Neuronal stem cell (in vitro differentiated cells): ENCODE data around the gene BCL6B.

Experiments
- DNase-seq: peaks from one replicate; pipeline ENCODE4 v3.0.0-alpha.2; 2013; ENCODE audit warnings: low spot score
- H2AFZ ChIP-seq: one replicate; pipeline ENCODE4 v1.6.1; 2013; ENCODE audit warnings: mild to moderate bottlenecking, low read length, inconsistent platforms
- H2AK5ac ChIP-seq: 2 replicates; pipeline ENCODE4 v1.6.1; 2013; ENCODE audit warnings: low read depth, mild to moderate bottlenecking, inconsistent platforms, low read length, moderate library complexity, mixed read lengths
- H2BK120ac ChIP-seq: 2 replicates; pipeline ENCODE4 v1.6.1; 2013; ENCODE audit warnings: low read depth, mild to moderate bottlenecking, inconsistent platforms, low read length, moderate library complexity, mixed read lengths
- H2BK12ac ChIP-seq: one replicate; pipeline ENCODE4 v1.6.1; 2013; ENCODE audit warnings: low read length, inconsistent platforms
- H2BK15ac ChIP-seq: 2 replicates; pipeline ENCODE4 v1.6.1; 2013; ENCODE audit warnings: mild to moderate bottlenecking, low read length, inconsistent platforms, mixed read lengths
- H2BK5ac ChIP-seq: one replicate; pipeline ENCODE4 v1.6.1; 2013; ENCODE audit warnings: inconsistent platforms, mild to moderate bottlenecking, low read length, moderate library complexity
- H3K14ac ChIP-seq: one replicate; pipeline ENCODE4 v1.6.1; 2013; ENCODE audit warnings: low read length, inconsistent platforms
- H3K18ac ChIP-seq: 2 replicates; pipeline ENCODE4 v1.6.1; 2013; ENCODE audit warnings: low read length, inconsistent platforms
- H3K23ac ChIP-seq: 2 replicates; pipeline ENCODE4 v1.6.1; 2013; ENCODE audit warnings: low read depth, mild to moderate bottlenecking, mixed read lengths, low read length, inconsistent platforms; ENCODE audit not compliant: poor library complexity
- H3K27ac ChIP-seq: replicated peaks from 3 replicates; pipeline ENCODE4 v1.5.1; 2013; ENCODE audit warnings: low read length, inconsistent platforms
- H3K27me3 ChIP-seq, 3 experiments: 2 replicates each; pipeline ENCODE4 v1.6.1; 2013; ENCODE audit warnings: low read length in 3 of 3, mild to moderate bottlenecking in 2 of 3, inconsistent platforms in 1 of 3, low read depth in 1 of 3, mixed read lengths in 1 of 3, moderate library complexity in 1 of 3; ENCODE audit not compliant: control insufficient read depth in 3 of 3, insufficient read depth in 3 of 3
- H3K36me3 ChIP-seq, 2 donors: replicated peaks in 1 of 2; 2 replicates each; pipeline ENCODE4 v1.6.1; 2013; ENCODE audit warnings: low read length in 2 of 2; ENCODE audit not compliant: control insufficient read depth in 2 of 2, insufficient read depth in 2 of 2
- H3K4ac ChIP-seq: 2 replicates; pipeline ENCODE4 v1.6.1; 2013; ENCODE audit warnings: inconsistent platforms, mild to moderate bottlenecking, low read length, moderate library complexity
- H3K4me1 ChIP-seq, 2 donors: 1 replicate in 1 of 2; 2 replicates in 1 of 2; pipeline ENCODE4 v1.6.1; 2013; ENCODE audit warnings: low read length in 2 of 2, low read depth in 1 of 2; ENCODE audit not compliant: control insufficient read depth in 2 of 2, insufficient read depth in 1 of 2
- H3K4me2 ChIP-seq: one replicate; pipeline ENCODE4 v1.6.1; 2013; ENCODE audit warnings: mild to moderate bottlenecking, low read length, inconsistent platforms; ENCODE audit not compliant: insufficient read depth, poor library complexity, severe bottlenecking
- H3K4me3 ChIP-seq, 2 donors: 2 replicates each; pipeline ENCODE4 v1.5.1; 2013; ENCODE audit warnings: low read length in 2 of 2, mild to moderate bottlenecking in 2 of 2, inconsistent platforms in 1 of 2, moderate library complexity in 1 of 2
- H3K79me1 ChIP-seq: one replicate; pipeline ENCODE4 v1.6.1; 2013; ENCODE audit warnings: low read depth, mild to moderate bottlenecking, inconsistent platforms, low read length, moderate library complexity
- H3K9ac ChIP-seq: one replicate; pipeline ENCODE4 v1.6.1; 2013; ENCODE audit warnings: mild to moderate bottlenecking, low read depth, low read length, inconsistent platforms; ENCODE audit not compliant: poor library complexity
- H3K9me3 ChIP-seq, 2 donors: replicated peaks in 1 of 2; 2 replicates each; pipeline versions ENCODE3 to v1.6.1; 2013; ENCODE audit warnings: low read length in 2 of 2, mild to moderate bottlenecking in 2 of 2, inconsistent platforms in 1 of 2, low read depth in 1 of 2, mixed read lengths in 1 of 2, moderate library complexity in 1 of 2; ENCODE audit not compliant: control insufficient read depth in 2 of 2, insufficient read depth in 1 of 2
- H4K8ac ChIP-seq: one replicate; pipeline ENCODE4 v1.6.1; 2013; ENCODE audit warnings: low read depth, mild to moderate bottlenecking, inconsistent platforms, low read length, moderate library complexity
- H4K91ac ChIP-seq: one replicate; pipeline ENCODE4 v1.6.1; 2013; ENCODE audit warnings: low read length, low read depth, mild to moderate bottlenecking, inconsistent platforms; ENCODE audit not compliant: poor library complexity
- WGBS, 2 donors: extraction: QIAGEN DNeasy Blood & Tissue Kit; methylation state at CpG; one replicate each; pipeline ENCODE4 v1.1.7; 2013; ENCODE audit warnings: missing lambda C conversion rate in 2 of 2, mixed read lengths in 1 of 2; ENCODE audit not compliant: insufficient read length in 2 of 2, insufficient replicate concordance in 1 of 2; ENCODE audit errors: extremely low coverage in 2 of 2; 5-methylcytosine and 5-hydroxymethylcytosine counted together

The BCL6B gene

DNA sequence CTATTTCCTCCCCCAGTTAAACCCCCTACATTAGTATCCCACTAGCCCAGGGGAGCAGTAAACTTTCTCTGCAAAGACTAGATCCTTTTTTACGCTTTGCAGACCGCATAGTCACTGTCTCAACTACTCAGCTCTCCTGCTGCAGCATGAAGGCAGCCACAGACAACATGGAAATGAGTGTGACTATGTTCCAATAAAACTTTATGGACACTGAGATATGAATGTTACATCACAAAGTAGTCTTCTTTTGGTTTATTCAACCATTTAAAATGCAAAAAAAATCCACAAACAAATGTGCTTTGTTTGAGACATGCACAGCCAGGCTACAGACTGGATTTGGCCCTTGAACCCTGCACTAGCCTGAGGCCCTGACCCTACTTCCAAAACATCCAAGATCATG lies 12.3 kb upstream of the BCL6B start:
- no peak overlapping the region for H3K4ac ChIP-seq
- H2BK15ac ChIP-seq, result no peak overlapping the region
- no peak overlapping the region for H3K23ac ChIP-seq
- no CpG with 5 or more reads among the region's 2 CpGs for WGBS, 2 donors
- H3K14ac ChIP-seq, result no peak overlapping the region
- no peak overlapping the region for H2AFZ ChIP-seq
- DNase-seq, result no peak
- H3K27ac ChIP-seq, result no peak overlapping the region
- H3K4me2 ChIP-seq, result no peak overlapping the region
- no peak overlapping the region for H3K9ac ChIP-seq
- H2BK12ac ChIP-seq, result no peak overlapping the region
- no peaks in the 10 kb centered on the region for H3K27me3 ChIP-seq
- H3K9me3 ChIP-seq, result peaks cover 0 to 2% of the 10 kb centered on the region in 2 donors
- H3K79me1 ChIP-seq, result peaks cover 15% of the 10 kb centered on the region
- H2BK5ac ChIP-seq, result no peak overlapping the region
- no peak overlapping the region for H4K91ac ChIP-seq
- H3K4me3 ChIP-seq, result no peak overlapping the region
- H2AK5ac ChIP-seq, result no peak overlapping the region
- no peak overlapping the region for H4K8ac ChIP-seq
- peaks cover 15 to 19% of the 10 kb centered on the region in 2 donors for H3K4me1 ChIP-seq
- H2BK120ac ChIP-seq, result no peak overlapping the region
- no peak overlapping the region for H3K18ac ChIP-seq
- peaks cover 4 to 5% of the 10 kb centered on the region in 2 donors for H3K36me3 ChIP-seq

GRCh38 chr17:7011415-7011814 lies 11.4 kb upstream of the BCL6B start:
- no peak overlapping the region for H2BK12ac ChIP-seq
- DNase-seq, result no peak

GRCh38 chr17:7011942-7012254 lies 11.0 kb upstream of the BCL6B start:
- Histone ChIP-seq H2BK15ac (no peak overlapping the region), H3K4ac (no peak overlapping the region), H3K9me3 (peaks cover 0 to 2% of the 10 kb centered on the region in 2 donors), H2BK12ac (no peak overlapping the region), H4K91ac (no peak overlapping the region), H3K9ac (no peak overlapping the region), H3K27me3 (no peaks in the 10 kb centered on the region), H3K79me1 (peaks cover 15% of the 10 kb centered on the region), H3K4me1 (peaks cover 17 to 28% of the 10 kb centered on the region in 2 donors), H2AK5ac (no peak overlapping the region), H2BK120ac (no peak overlapping the region), H3K4me3 (peak overlapping the region; percentile 71 to 97), H3K18ac (no peak overlapping the region), H3K14ac (no peak overlapping the region), H3K23ac (no peak overlapping the region), H4K8ac (no peak overlapping the region), H2AFZ (peak overlapping the region; percentile 95), H3K4me2 (peak overlapping the region; percentile 80), H2BK5ac (no peak overlapping the region), H3K36me3 (peaks cover 7 to 12% of the 10 kb centered on the region in 2 donors), H3K27ac (no peak overlapping the region)
- no CpG with 5 or more reads among the region's 6 CpGs for WGBS, 2 donors
- no peak for DNase-seq

More at GRCh38 chr17:7011415-7011814, 11.4 kb upstream of the BCL6B start:
- H2BK5ac ChIP-seq, result no peak overlapping the region
- H3K27ac ChIP-seq, result no peak overlapping the region
- no peak overlapping the region for H2BK120ac ChIP-seq
- H3K4ac ChIP-seq, result no peak overlapping the region
- H2BK15ac ChIP-seq, result no peak overlapping the region
- H3K4me1 ChIP-seq, result peaks cover 17 to 23% of the 10 kb centered on the region in 2 donors
- H3K27me3 ChIP-seq, result no peaks in the 10 kb centered on the region
- peak overlapping the region in 1 of 2 donors; percentile 71 for H3K4me3 ChIP-seq
- peaks cover 5 to 9% of the 10 kb centered on the region in 2 donors for H3K36me3 ChIP-seq
- H4K8ac ChIP-seq, result no peak overlapping the region
- H3K23ac ChIP-seq, result no peak overlapping the region
- H3K4me2 ChIP-seq, result no peak overlapping the region
- peaks cover 0 to 2% of the 10 kb centered on the region in 2 donors for H3K9me3 ChIP-seq
- no CpG with 5 or more reads among the region's 14 CpGs for WGBS, 2 donors
- no peak overlapping the region for H2AK5ac ChIP-seq
- no peak overlapping the region for H3K14ac ChIP-seq
- no peak overlapping the region for H4K91ac ChIP-seq
- no peak overlapping the region for H3K18ac ChIP-seq
- H3K79me1 ChIP-seq, result peaks cover 15% of the 10 kb centered on the region
- H3K9ac ChIP-seq, result no peak overlapping the region
- no peak overlapping the region for H2AFZ ChIP-seq

GRCh38 chr17:7014261-7014994 lies 8.4 kb upstream of the BCL6B start:
- no peaks in the 10 kb centered on the region for H3K27me3 ChIP-seq
- peaks cover 0 to 2% of the 10 kb centered on the region in 2 donors for H3K9me3 ChIP-seq
- peaks cover 14% of the 10 kb centered on the region for H3K79me1 ChIP-seq
- peak overlapping the region; percentile 88 for H2AFZ ChIP-seq
- H3K4ac ChIP-seq, result peak overlapping the region; percentile 15
- peak; percentile 93 for DNase-seq
- peak overlapping the region; percentile 94 for H3K4me2 ChIP-seq
- H3K9ac ChIP-seq, result peak overlapping the region; percentile 95
- no CpG with 5 or more reads among the region's 75 CpGs for WGBS, 2 donors
- H2BK12ac ChIP-seq, result no peak overlapping the region
- peaks cover 17 to 32% of the 10 kb centered on the region in 2 donors for H3K4me1 ChIP-seq
- no peak overlapping the region for H3K14ac ChIP-seq
- peak overlapping the region; percentile 86 for H2AK5ac ChIP-seq
- no peak overlapping the region for H2BK120ac ChIP-seq
- H3K4me3 ChIP-seq, result peak overlapping the region; percentile 71 to 83
- no peak overlapping the region for H4K91ac ChIP-seq
- peaks cover 9 to 20% of the 10 kb centered on the region in 2 donors for H3K36me3 ChIP-seq
- peak overlapping the region; percentile 78 for H3K27ac ChIP-seq
- peak overlapping the region; percentile 54 for H2BK5ac ChIP-seq
- H3K18ac ChIP-seq, result peak overlapping the region; percentile 90
- peak overlapping the region; percentile 82 for H3K23ac ChIP-seq
- H4K8ac ChIP-seq, result no peak overlapping the region
- H2BK15ac ChIP-seq, result no peak overlapping the region
